GM19395 (cell line): ENCODE results near the gene SCIN.
"Not testable (repeated sequence)": the region's sequence is repeated elsewhere in the genome, so short reads cannot be mapped to it uniquely, and the experiment has no call there.

Experiments
- ATAC-seq: cut with Tn5 transposase; IDR thresholded peaks from one replicate; pipeline ENCODE4 v1.9.1; 2021; ENCODE audit warnings: mild to moderate bottlenecking, moderate library complexity; ENCODE audit not compliant: unreplicated experiment

SCIN gene

GRCh38 chr7:12570534-12571461 lies at the start of gene SCIN:
Gene SCIN, plus strand, starts transcription at chr7:12570720. Its CDS starts 67 bp downstream, at chr7:12570787.
- ATAC-seq, result peak; percentile 35

- peak; percentile 84 for ATAC-seq
Observed at GRCh38 chr7:12524794-12525386, 45.6 kb upstream of the SCIN start.

- ATAC-seq, result not testable (repeated sequence)
Observed at GRCh38 chr7:12526693-12527092, 43.8 kb upstream of the SCIN start.

- not testable (repeated sequence) for ATAC-seq
Observed at GRCh38 chr7:12527670-12528069, 42.9 kb upstream of the SCIN start.

- ATAC-seq, result no peak
Observed at GRCh38 chr7:12529971-12530710, 40.4 kb upstream of the SCIN start.

GRCh38 chr7:12531784-12532183 lies 38.7 kb upstream of the SCIN start:
- no peak for ATAC-seq

- ATAC-seq, result no peak
Observed at GRCh38 chr7:12534046-12534445, 36.5 kb upstream of the SCIN start.

GRCh38 chr7:12539681-12540080 lies 30.8 kb upstream of the SCIN start:
- ATAC-seq, result no peak

- no peak for ATAC-seq
Observed at GRCh38 chr7:12540850-12541249, 29.7 kb upstream of the SCIN start.

- no peak for ATAC-seq
Observed at GRCh38 chr7:12543586-12543985, 26.9 kb upstream of the SCIN start.

- ATAC-seq, result no peak
Observed at GRCh38 chr7:12549106-12549505, 21.4 kb upstream of the SCIN start.

- no peak for ATAC-seq
Observed at GRCh38 chr7:12550956-12551355, 19.6 kb upstream of the SCIN start.

- no peak for ATAC-seq
Observed at GRCh38 chr7:12552876-12553275, 17.6 kb upstream of the SCIN start.

- no peak for ATAC-seq
Observed at GRCh38 chr7:12553416-12553815, 17.1 kb upstream of the SCIN start.

- no peak for ATAC-seq
Observed at GRCh38 chr7:12554351-12554750, 16.2 kb upstream of the SCIN start.

GRCh38 chr7:12554872-12555271 lies 15.6 kb upstream of the SCIN start:
- ATAC-seq, result no peak

- peak; percentile 41 for ATAC-seq
Observed at GRCh38 chr7:12555695-12556094, 14.8 kb upstream of the SCIN start.

- ATAC-seq, result peak; percentile 83
Observed at GRCh38 chr7:12556139-12556792, 14.3 kb upstream of the SCIN start.

GRCh38 chr7:12557282-12557681 lies 13.2 kb upstream of the SCIN start:
- no peak for ATAC-seq

GRCh38 chr7:12564996-12565764 lies 5.3 kb upstream of the SCIN start:
- ATAC-seq, result no peak
